ENCODE data around the gene CERK.

Gene CERK

GRCh38 chr22:46671824-46672432 is 66.1 kb downstream of the CERK start:
- Mint-ChIP-seq H3K27me3 (no peaks in the 10 kb centered on the region), H3K9me3 (no peaks in the 10 kb centered on the region), H3K4me3 (no peak overlapping the region), H3K4me1 (ENCODE audit: low read depth) (peaks cover 45% of the 10 kb centered on the region), H3K27ac (no peak overlapping the region), H3K36me3 (ENCODE audit: low read depth) (peaks cover 25% of the 10 kb centered on the region)
- no peak for DNase-seq

GRCh38 chr22:46669201-46669600 is 68.9 kb downstream of the CERK start:
- DNase-seq, result no peak
- Mint-ChIP-seq H3K4me1 (ENCODE audit: low read depth) (peaks cover 20% of the 10 kb centered on the region), H3K27me3 (no peaks in the 10 kb centered on the region), H3K4me3 (no peak overlapping the region), H3K27ac (no peak overlapping the region), H3K9me3 (no peaks in the 10 kb centered on the region), H3K36me3 (ENCODE audit: low read depth) (peaks cover 14% of the 10 kb centered on the region)

- Mint-ChIP-seq H3K4me3 (no peak overlapping the region), H3K4me1 (ENCODE audit: low read depth) (peaks cover 9% of the 10 kb centered on the region), H3K27ac (no peak overlapping the region), H3K27me3 (no peaks in the 10 kb centered on the region), H3K36me3 (ENCODE audit: low read depth) (peaks cover 17% of the 10 kb centered on the region), H3K9me3 (no peaks in the 10 kb centered on the region)
- DNase-seq, result no peak
These were observed 69.9 kb downstream of the CERK start for GRCh38 chr22:46668116-46668515.

GRCh38 chr22:46667245-46667623 is 70.8 kb downstream of the CERK start:
- H3K27ac Mint-ChIP-seq, result no peak overlapping the region
- peaks cover under 1% of the 10 kb centered on the region for H3K4me1 Mint-ChIP-seq (ENCODE audit: low read depth)
- no peaks in the 10 kb centered on the region for H3K27me3 Mint-ChIP-seq
- peaks cover 17% of the 10 kb centered on the region for H3K36me3 Mint-ChIP-seq (ENCODE audit: low read depth)
- no peaks in the 10 kb centered on the region for H3K9me3 Mint-ChIP-seq
- H3K4me3 Mint-ChIP-seq, result no peak overlapping the region
- DNase-seq, result no peak

- no peak for DNase-seq
- H3K4me1 Mint-ChIP-seq (ENCODE audit: low read depth), result peaks cover 3% of the 10 kb centered on the region
- peaks cover 17% of the 10 kb centered on the region for H3K36me3 Mint-ChIP-seq (ENCODE audit: low read depth)
- H3K4me3 Mint-ChIP-seq, result no peak overlapping the region
- H3K9me3 Mint-ChIP-seq, result no peaks in the 10 kb centered on the region
- no peak overlapping the region for H3K27ac Mint-ChIP-seq
- H3K27me3 Mint-ChIP-seq, result no peaks in the 10 kb centered on the region
These were observed 71.3 kb downstream of the CERK start for GRCh38 chr22:46666577-46667244.

- no peak for DNase-seq
- Mint-ChIP-seq H3K4me3 (no peak overlapping the region), H3K27me3 (no peaks in the 10 kb centered on the region), H3K4me1 (ENCODE audit: low read depth) (peaks cover 12% of the 10 kb centered on the region), H3K27ac (no peak overlapping the region), H3K36me3 (ENCODE audit: low read depth) (peaks cover 17% of the 10 kb centered on the region), H3K9me3 (no peaks in the 10 kb centered on the region)
These were observed 72.2 kb downstream of the CERK start for GRCh38 chr22:46665751-46666280.

GRCh38 chr22:46665151-46665695 is 72.8 kb downstream of the CERK start:
- H3K4me3 Mint-ChIP-seq, result no peak overlapping the region
- no peak for DNase-seq
- H3K36me3 Mint-ChIP-seq (ENCODE audit: low read depth), result peaks cover 17% of the 10 kb centered on the region
- no peaks in the 10 kb centered on the region for H3K27me3 Mint-ChIP-seq
- H3K9me3 Mint-ChIP-seq, result no peaks in the 10 kb centered on the region
- H3K27ac Mint-ChIP-seq, result no peak overlapping the region
- peaks cover 18% of the 10 kb centered on the region for H3K4me1 Mint-ChIP-seq (ENCODE audit: low read depth)

GRCh38 chr22:46664301-46664855 is 73.7 kb downstream of the CERK start:
- no peak for DNase-seq
- Mint-ChIP-seq H3K4me1 (ENCODE audit: low read depth) (peaks cover 22% of the 10 kb centered on the region), H3K36me3 (ENCODE audit: low read depth) (peaks cover 14% of the 10 kb centered on the region), H3K9me3 (no peaks in the 10 kb centered on the region), H3K4me3 (no peak overlapping the region), H3K27ac (no peak overlapping the region), H3K27me3 (no peaks in the 10 kb centered on the region)

GRCh38 chr22:46663436-46664100 is 74.5 kb downstream of the CERK start:
- peaks cover 22% of the 10 kb centered on the region for H3K4me1 Mint-ChIP-seq (ENCODE audit: low read depth)
- H3K27ac Mint-ChIP-seq, result no peak overlapping the region
- no peak for DNase-seq
- no peaks in the 10 kb centered on the region for H3K27me3 Mint-ChIP-seq
- no peaks in the 10 kb centered on the region for H3K9me3 Mint-ChIP-seq
- no peak overlapping the region for H3K4me3 Mint-ChIP-seq
- peaks cover 9% of the 10 kb centered on the region for H3K36me3 Mint-ChIP-seq (ENCODE audit: low read depth)

- Mint-ChIP-seq H3K27ac (no peak overlapping the region), H3K9me3 (no peaks in the 10 kb centered on the region), H3K4me3 (no peak overlapping the region), H3K27me3 (no peaks in the 10 kb centered on the region), H3K36me3 (ENCODE audit: low read depth) (peaks cover 9% of the 10 kb centered on the region), H3K4me1 (ENCODE audit: low read depth) (peaks cover 22% of the 10 kb centered on the region)
- DNase-seq, result no peak
These were observed 75.1 kb downstream of the CERK start for GRCh38 chr22:46663001-46663400.

- no peak for DNase-seq
- peaks cover 22% of the 10 kb centered on the region for H3K4me1 Mint-ChIP-seq (ENCODE audit: low read depth)
- peaks cover 6% of the 10 kb centered on the region for H3K36me3 Mint-ChIP-seq (ENCODE audit: low read depth)
- no peak overlapping the region for H3K4me3 Mint-ChIP-seq
- no peaks in the 10 kb centered on the region for H3K9me3 Mint-ChIP-seq
- H3K27ac Mint-ChIP-seq, result peak overlapping the region; percentile 93
- H3K27me3 Mint-ChIP-seq, result no peaks in the 10 kb centered on the region
These were observed 75.8 kb downstream of the CERK start for GRCh38 chr22:46662226-46662625.

- H3K9me3 Mint-ChIP-seq, result no peaks in the 10 kb centered on the region
- H3K27me3 Mint-ChIP-seq, result no peaks in the 10 kb centered on the region
- H3K36me3 Mint-ChIP-seq (ENCODE audit: low read depth), result peaks cover 3% of the 10 kb centered on the region
- peak; percentile 70 for DNase-seq
- H3K27ac Mint-ChIP-seq, result peak overlapping the region; percentile 93
- peaks cover 22% of the 10 kb centered on the region for H3K4me1 Mint-ChIP-seq (ENCODE audit: low read depth)
- no peak overlapping the region for H3K4me3 Mint-ChIP-seq
These were observed 76.7 kb downstream of the CERK start for GRCh38 chr22:46661221-46661851.

- Mint-ChIP-seq H3K27me3 (no peaks in the 10 kb centered on the region), H3K4me3 (no peak overlapping the region), H3K4me1 (ENCODE audit: low read depth) (peaks cover 22% of the 10 kb centered on the region), H3K9me3 (no peaks in the 10 kb centered on the region), H3K27ac (peak overlapping the region; percentile 93), H3K36me3 (ENCODE audit: low read depth) (peaks cover 3% of the 10 kb centered on the region)
- DNase-seq, result no peak
These were observed 77.3 kb downstream of the CERK start for GRCh38 chr22:46660604-46661201.

- Mint-ChIP-seq H3K9me3 (no peaks in the 10 kb centered on the region), H3K4me1 (ENCODE audit: low read depth) (peaks cover 23% of the 10 kb centered on the region), H3K36me3 (ENCODE audit: low read depth) (peaks cover 3% of the 10 kb centered on the region), H3K27ac (peak overlapping the region; percentile 93), H3K4me3 (no peak overlapping the region), H3K27me3 (no peaks in the 10 kb centered on the region)
- no peak for DNase-seq
These were observed 78.3 kb downstream of the CERK start for GRCh38 chr22:46659791-46660186.
